Astrocyte (in vitro differentiated cells and primary cell): ENCODE measurements around the gene TRDN. TPM values are rescaled to one million over a fixed set of nuclear protein-coding genes. Genes with fewer than 3 reads are reported as not detected.

Experiments
- DNase-seq: peaks from one replicate; pipeline ENCODE4 v3.0.0-alpha.2; 2010; ENCODE audit warnings: low read depth
- FAIRE-seq: peaks from 2 replicates; lab custom pipeline; 2011; peaks lifted over from hg19 to GRCh38; lab: Jason Lieb, UNC
- H2AFZ ChIP-seq: 2 replicates; pipeline ENCODE4 v1.6.0; 2012; ENCODE audit warnings: low read depth, low read length, inconsistent platforms
- H3K27ac ChIP-seq: 2 replicates; pipeline ENCODE4 v1.5.1; 2011; ENCODE audit warnings: low read depth, low read length, inconsistent platforms
- H3K27me3 ChIP-seq: 2 replicates; pipeline ENCODE4 v1.6.0; 2011; ENCODE audit warnings: low read length, inconsistent platforms; ENCODE audit not compliant: insufficient read depth
- H3K36me3 ChIP-seq: 2 replicates; pipeline ENCODE4 v1.5.1; 2011; ENCODE audit warnings: low read length, inconsistent platforms; ENCODE audit not compliant: insufficient read depth
- H3K4me1 ChIP-seq: 2 replicates; pipeline ENCODE4 v1.5.1; 2011; ENCODE audit warnings: low read length, inconsistent platforms; ENCODE audit not compliant: insufficient read depth
- H3K4me2 ChIP-seq: 2 replicates; pipeline ENCODE4 v1.6.0; 2012; ENCODE audit warnings: low read length, inconsistent platforms
- H3K4me3 ChIP-seq: 2 replicates; pipeline ENCODE4 v1.5.1; 2011; ENCODE audit warnings: low read depth, mild to moderate bottlenecking, low read length, inconsistent platforms; ENCODE audit not compliant: insufficient read depth
- H3K79me2 ChIP-seq: 2 replicates; pipeline ENCODE4 v1.6.0; 2012; ENCODE audit warnings: mild to moderate bottlenecking, low read length, inconsistent platforms; ENCODE audit not compliant: insufficient read depth
- H3K9ac ChIP-seq: 2 replicates; pipeline ENCODE4 v1.6.0; 2012; ENCODE audit warnings: mild to moderate bottlenecking, low read length, inconsistent platforms
- H3K9me3 ChIP-seq: 2 replicates; pipeline ENCODE4 v1.5.1; 2012; ENCODE audit warnings: low read depth, mild to moderate bottlenecking, low read length, inconsistent platforms; ENCODE audit not compliant: insufficient read depth
- H4K20me1 ChIP-seq: 2 replicates; pipeline ENCODE4 v1.6.0; 2012; ENCODE audit warnings: low read length, inconsistent platforms; ENCODE audit not compliant: insufficient read depth
- H3K27ac Mint-ChIP-seq: one replicate; pipeline ENCODE4 v1.8.0; 2021; ENCODE audit warnings: mild to moderate bottlenecking, mixed read lengths; ENCODE audit not compliant: unreplicated experiment
- H3K27me3 Mint-ChIP-seq: one replicate; pipeline ENCODE4 v1.8.0; 2021; ENCODE audit warnings: low read depth, mixed read lengths; ENCODE audit not compliant: unreplicated experiment
- H3K36me3 Mint-ChIP-seq: one replicate; pipeline ENCODE4 v1.8.0; 2021; ENCODE audit warnings: low read depth, mixed read lengths; ENCODE audit not compliant: unreplicated experiment
- H3K4me1 Mint-ChIP-seq: one replicate; pipeline ENCODE4 v1.8.0; 2021; ENCODE audit warnings: low read depth, mixed read lengths; ENCODE audit not compliant: unreplicated experiment
- H3K4me3 Mint-ChIP-seq: one replicate; pipeline ENCODE4 v1.8.0; 2021; ENCODE audit warnings: mild to moderate bottlenecking, moderate library complexity, mixed read lengths; ENCODE audit not compliant: unreplicated experiment
- H3K9me3 Mint-ChIP-seq: one replicate; pipeline ENCODE4 v1.8.0; 2021; ENCODE audit warnings: mild to moderate bottlenecking, mixed read lengths; ENCODE audit not compliant: unreplicated experiment
- EZH2 ChIP-seq: IDR thresholded peaks from 2 replicates; pipeline ENCODE4 v1.6.1; 2012; ENCODE audit warnings: mild to moderate bottlenecking, low read length, inconsistent platforms; ENCODE audit not compliant: insufficient read depth
- total RNA-seq: library from RNA; stranded (reverse); gene quantifications from 2 replicates; pipeline ENCODE4 v1.2.1, GENCODE V29; 2021
- TF ChIP-seq, protein P1 (sequence below): IDR thresholded peaks from 2 replicates; pipeline ENCODE4 v1.5.1; 2011; ENCODE audit warnings: low read depth, mild to moderate bottlenecking, inconsistent platforms, low read length, moderate library complexity; ENCODE audit not compliant: insufficient read depth

TRDN gene
- total RNA-seq, 1 donor from 2014 or later: not detected

DNA sequence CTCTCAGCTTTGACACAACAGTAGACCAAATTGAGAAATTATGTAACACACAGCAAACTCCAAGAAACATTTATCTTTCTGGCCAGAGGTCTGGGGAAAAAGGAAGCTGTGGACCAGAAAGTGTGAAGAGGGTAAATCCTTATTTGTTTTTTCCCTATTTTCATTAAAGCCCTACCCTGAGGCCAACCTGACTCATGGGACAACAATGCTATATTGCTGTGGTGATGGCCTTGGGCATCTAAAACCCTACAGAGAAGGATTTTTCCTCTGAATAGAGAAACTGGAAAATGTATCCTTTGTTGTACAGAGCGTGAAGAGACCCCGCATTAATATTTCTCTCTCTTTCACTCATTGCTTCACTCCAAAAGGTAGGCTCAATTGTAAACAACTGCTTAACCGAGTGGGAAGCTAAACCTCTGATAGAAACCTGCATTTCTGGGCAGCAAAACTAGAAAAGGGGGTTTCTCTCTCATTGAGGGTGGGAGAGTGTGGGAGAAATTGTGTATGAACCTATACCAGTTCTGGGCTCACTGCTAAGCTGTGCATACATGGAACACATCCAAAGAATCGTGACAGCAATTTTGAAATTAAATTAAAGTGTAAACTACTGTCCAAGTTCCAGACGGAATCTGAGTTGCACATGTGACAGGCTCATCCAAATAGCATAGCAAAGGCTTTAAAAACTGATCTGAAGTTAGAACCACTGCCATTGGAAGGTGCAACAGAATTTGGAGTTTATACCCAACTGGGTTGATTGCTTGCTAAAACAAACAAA lies 465.2 kb downstream of the TRDN start:
- no peak overlapping the region for H3K27ac Mint-ChIP-seq
- no peak overlapping the region for H2AFZ ChIP-seq
- FAIRE-seq: no peak

DNA sequence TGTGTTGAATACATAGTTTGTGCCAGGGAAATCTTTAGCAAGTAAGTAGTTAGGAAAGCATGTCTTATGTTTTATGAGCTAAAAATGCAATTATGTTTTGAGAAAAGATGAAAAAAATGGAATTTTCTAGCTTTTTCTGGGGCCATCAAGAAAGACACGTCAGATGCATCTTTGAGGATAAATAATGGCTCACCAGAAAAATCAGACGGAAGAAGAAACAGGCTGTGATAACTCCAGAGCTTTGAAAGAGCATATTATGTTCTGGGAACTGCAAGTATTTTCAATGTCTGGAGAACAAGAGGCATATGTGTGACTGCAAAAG lies 467.0 kb downstream of the TRDN start:
- Histone ChIP-seq H3K9ac (no peak overlapping the region), H3K27me3 (no peaks in the 10 kb centered on the region), H4K20me1 (no peaks in the 10 kb centered on the region), H3K4me3 (no peak overlapping the region), H3K79me2 (no peaks in the 10 kb centered on the region), H3K9me3 (no peaks in the 10 kb centered on the region), H3K36me3 (no peaks in the 10 kb centered on the region), H3K4me2 (no peak overlapping the region), H3K4me1 (no peaks in the 10 kb centered on the region), H2AFZ (no peak overlapping the region), H3K27ac (no peak overlapping the region)
- FAIRE-seq (no peak), DNase-seq (no peak)
- Mint-ChIP-seq H3K36me3 (no peaks in the 10 kb centered on the region), H3K27ac (no peak overlapping the region), H3K4me1 (no peaks in the 10 kb centered on the region), H3K4me3 (no peak overlapping the region), H3K27me3 (no peaks in the 10 kb centered on the region), H3K9me3 (no peaks in the 10 kb centered on the region)
- TF ChIP-seq, protein P1, sequence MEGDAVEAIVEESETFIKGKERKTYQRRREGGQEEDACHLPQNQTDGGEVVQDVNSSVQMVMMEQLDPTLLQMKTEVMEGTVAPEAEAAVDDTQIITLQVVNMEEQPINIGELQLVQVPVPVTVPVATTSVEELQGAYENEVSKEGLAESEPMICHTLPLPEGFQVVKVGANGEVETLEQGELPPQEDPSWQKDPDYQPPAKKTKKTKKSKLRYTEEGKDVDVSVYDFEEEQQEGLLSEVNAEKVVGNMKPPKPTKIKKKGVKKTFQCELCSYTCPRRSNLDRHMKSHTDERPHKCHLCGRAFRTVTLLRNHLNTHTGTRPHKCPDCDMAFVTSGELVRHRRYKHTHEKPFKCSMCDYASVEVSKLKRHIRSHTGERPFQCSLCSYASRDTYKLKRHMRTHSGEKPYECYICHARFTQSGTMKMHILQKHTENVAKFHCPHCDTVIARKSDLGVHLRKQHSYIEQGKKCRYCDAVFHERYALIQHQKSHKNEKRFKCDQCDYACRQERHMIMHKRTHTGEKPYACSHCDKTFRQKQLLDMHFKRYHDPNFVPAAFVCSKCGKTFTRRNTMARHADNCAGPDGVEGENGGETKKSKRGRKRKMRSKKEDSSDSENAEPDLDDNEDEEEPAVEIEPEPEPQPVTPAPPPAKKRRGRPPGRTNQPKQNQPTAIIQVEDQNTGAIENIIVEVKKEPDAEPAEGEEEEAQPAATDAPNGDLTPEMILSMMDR: no peak
- no peak for TF ChIP-seq EZH2

More for the DNA sequence above, 465.2 kb downstream of the TRDN start:
- no peaks in the 10 kb centered on the region for H3K36me3 ChIP-seq
- TF ChIP-seq EZH2: no peak
- Mint-ChIP-seq H3K4me3 (no peak overlapping the region), H3K9me3 (no peaks in the 10 kb centered on the region), H3K4me1 (no peaks in the 10 kb centered on the region), H3K27me3 (no peaks in the 10 kb centered on the region), H3K36me3 (no peaks in the 10 kb centered on the region)
- no peaks in the 10 kb centered on the region for H3K27me3 ChIP-seq
- no peaks in the 10 kb centered on the region for H4K20me1 ChIP-seq
- no peaks in the 10 kb centered on the region for H3K4me1 ChIP-seq
- no peaks in the 10 kb centered on the region for H3K79me2 ChIP-seq
- no peak overlapping the region for H3K27ac ChIP-seq
- DNase-seq: no peak
- no peak overlapping the region for H3K4me3 ChIP-seq
- no peak overlapping the region for H3K9ac ChIP-seq
- no peaks in the 10 kb centered on the region for H3K9me3 ChIP-seq
- no peak overlapping the region for H3K4me2 ChIP-seq

DNA sequence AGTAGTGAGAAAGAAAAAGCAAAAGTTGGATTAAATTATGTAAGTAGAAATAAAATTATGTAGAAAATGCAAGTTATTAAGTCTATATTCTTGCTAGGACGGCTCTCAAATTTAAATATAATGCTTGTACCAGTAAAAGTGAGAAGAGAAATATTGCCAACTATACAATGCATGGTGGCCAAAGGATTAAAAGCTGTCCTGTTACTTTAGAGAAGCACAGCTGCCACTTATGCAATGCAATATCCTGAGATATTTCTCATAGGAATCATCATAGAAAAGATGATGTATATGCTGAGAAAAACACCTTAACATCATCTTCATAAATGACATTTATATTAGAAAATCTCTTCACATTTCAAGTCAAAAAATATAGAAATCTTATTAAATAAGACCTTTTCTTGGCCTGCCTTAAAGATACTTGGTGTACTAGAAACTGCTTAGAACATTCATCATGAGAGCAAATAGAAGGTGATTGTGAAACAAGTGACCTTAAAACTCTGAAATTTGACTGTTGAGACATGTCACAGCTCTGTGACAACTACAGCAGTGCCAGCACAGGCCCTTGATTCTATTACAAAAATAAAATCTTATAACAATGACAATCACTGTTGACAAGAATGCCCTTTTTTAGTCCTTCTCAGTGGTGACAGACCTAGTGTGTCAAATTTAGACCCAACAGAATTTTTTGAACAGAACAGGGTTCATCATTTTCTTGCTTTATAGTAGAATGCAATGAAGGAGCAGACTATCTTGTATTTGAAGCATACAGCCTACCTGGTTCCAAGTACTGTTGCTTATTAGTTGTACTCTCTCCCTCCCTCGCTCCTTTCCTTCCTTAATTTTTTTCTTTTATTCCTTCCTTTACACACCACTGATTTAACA lies 467.6 kb downstream of the TRDN start:
- Mint-ChIP-seq H3K4me1 (no peaks in the 10 kb centered on the region), H3K36me3 (no peaks in the 10 kb centered on the region), H3K27ac (no peak overlapping the region), H3K27me3 (no peaks in the 10 kb centered on the region), H3K9me3 (no peaks in the 10 kb centered on the region), H3K4me3 (no peak overlapping the region)
- Histone ChIP-seq H3K27me3 (no peaks in the 10 kb centered on the region), H3K4me1 (no peaks in the 10 kb centered on the region), H3K4me3 (no peak overlapping the region), H3K9me3 (no peaks in the 10 kb centered on the region), H3K9ac (no peak overlapping the region), H2AFZ (no peak overlapping the region), H3K79me2 (no peaks in the 10 kb centered on the region), H3K27ac (no peak overlapping the region), H3K36me3 (no peaks in the 10 kb centered on the region), H4K20me1 (no peaks in the 10 kb centered on the region), H3K4me2 (no peak overlapping the region)
- FAIRE-seq: no peak
- no peak for DNase-seq
- TF ChIP-seq, protein P1: no peak
- no peak for TF ChIP-seq EZH2
